Measurements from ENCODE around the gene RNF14.

- no peak for TF ChIP-seq POLR2A (IDR thresholded peaks at IDR 0.05; ENCODE audit: control extremely low read depth in 1 of 2, low read depth in 2 of 2, low read length in 2 of 2)
- no peak for TF ChIP-seq CEBPB (IDR thresholded peaks at IDR 0.05; ENCODE audit: low read depth, low read length)
- no peak for TF ChIP-seq SP2 (IDR thresholded peaks at IDR 0.05; ENCODE audit: low read length)
- no peak for TF ChIP-seq CTCF (IDR thresholded peaks at IDR 0.05; ENCODE audit: control extremely low read depth in 1 of 3, insufficient read depth in 1 of 3, low read depth in 1 of 3, low read length in 3 of 3)
- TF ChIP-seq MAX (IDR thresholded peaks at IDR 0.05): no peak
- TF ChIP-seq CHD1 (IDR thresholded peaks at IDR 0.05; ENCODE audit: low read depth, low read length): no peak
- no peak for TF ChIP-seq GABPA (IDR thresholded peaks at IDR 0.05; ENCODE audit: borderline replicate concordance, insufficient read depth, low read length)
- no peak for TF ChIP-seq ZNF274 (IDR thresholded peaks at IDR 0.05; ENCODE audit: borderline replicate concordance, extremely low read depth, low read length)
- no peak for TF ChIP-seq BACH1 (IDR thresholded peaks at IDR 0.05; ENCODE audit: low read length)
- no peak for TF ChIP-seq SIRT6 (IDR thresholded peaks at IDR 0.05; ENCODE audit: low read length)
Measured at GRCh38 chr5:141950207-141951005, 18.5 kb upstream of the RNF14 start.

Measured in H1 (cell line).